ENCODE data around the gene RPS6KA4.

Gene RPS6KA4

GRCh38 chr11:64369440-64370421 lies 10.8 kb downstream of the RPS6KA4 start:
- TF ChIP-seq CTCF (IDR thresholded peaks at IDR 0.05) = no peak

GRCh38 chr11:64371201-64371600 lies 12.2 kb downstream of the RPS6KA4 start:
- no peak for TF ChIP-seq CTCF (IDR thresholded peaks at IDR 0.05)

- no peak for TF ChIP-seq CTCF (IDR thresholded peaks at IDR 0.05)
Observed at GRCh38 chr11:64372021-64372420, 13.1 kb downstream of the RPS6KA4 start.

- no peak for TF ChIP-seq CTCF (IDR thresholded peaks at IDR 0.05)
Observed at GRCh38 chr11:64372802-64373597, 14.0 kb downstream of the RPS6KA4 start.

- TF ChIP-seq CTCF (IDR thresholded peaks at IDR 0.05) = no peak
Observed at GRCh38 chr11:64373598-64373974, 14.6 kb downstream of the RPS6KA4 start.

- no peak for TF ChIP-seq CTCF (IDR thresholded peaks at IDR 0.05)
Observed at GRCh38 chr11:64376071-64376470, 17.1 kb downstream of the RPS6KA4 start.

GRCh38 chr11:64378335-64378880 lies 19.4 kb downstream of the RPS6KA4 start:
- no peak for TF ChIP-seq CTCF (IDR thresholded peaks at IDR 0.05)

All from LNCAP (cell line).